HTERT RPE-1 (cell line): ENCODE results near the gene FADS6.

Experiments used
- in situ Hi-C: fragments of 300-500 bp; cut with MboI; formaldehyde crosslinking; loops from 4 replicates; pipeline ENCODE4 v1.14.3; 2020; ENCODE audit warnings: low sequenced_read_pairs

Gene FADS6

GRCh38 chr17:74855323-74855722, 38.1 kb downstream of the FADS6 start:
- in situ Hi-C loops, result no loop called here

DNA sequence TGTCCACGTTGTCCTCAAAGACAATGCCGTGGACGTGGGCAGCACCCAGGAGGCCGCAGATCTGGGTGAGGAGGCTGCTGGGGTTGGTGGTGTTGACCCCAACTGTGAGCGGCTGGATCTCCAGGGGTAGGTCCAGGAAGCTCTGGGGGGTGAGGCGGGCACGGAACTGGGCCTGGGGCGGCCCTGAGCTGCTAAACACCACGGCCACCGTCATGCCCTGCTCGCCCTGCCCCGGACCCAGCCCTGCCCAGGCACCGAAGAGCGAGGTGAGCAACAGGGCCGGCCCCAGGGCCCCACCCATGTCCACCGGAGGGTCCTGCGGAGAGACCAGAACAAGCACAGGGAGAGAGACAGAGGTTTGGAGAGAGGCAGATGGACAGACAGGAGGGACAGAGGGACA, 38.6 kb downstream of the FADS6 start:
- in situ Hi-C loops, result no loop called here

DNA sequence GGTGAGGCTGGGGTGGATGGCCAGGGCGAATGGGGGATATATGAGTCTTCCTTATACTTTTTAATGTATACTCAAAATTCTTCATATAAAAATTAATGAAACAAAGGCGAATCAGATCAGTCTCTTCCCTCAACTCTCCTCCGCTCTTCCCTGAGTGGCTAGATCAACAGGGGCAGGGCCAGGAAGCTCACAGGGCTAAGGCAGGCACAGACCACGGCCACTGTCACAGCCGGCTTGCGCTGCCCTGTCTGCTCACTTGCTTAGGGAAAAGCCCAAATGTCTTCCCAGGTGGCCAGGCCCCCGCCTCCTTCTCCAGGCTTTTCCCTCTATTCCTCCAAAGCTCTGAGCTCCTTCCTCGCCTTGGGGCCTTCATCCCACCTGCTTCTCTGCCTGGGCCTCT, 39.8 kb downstream of the FADS6 start:
- in situ Hi-C loops, result no loop called here

DNA sequence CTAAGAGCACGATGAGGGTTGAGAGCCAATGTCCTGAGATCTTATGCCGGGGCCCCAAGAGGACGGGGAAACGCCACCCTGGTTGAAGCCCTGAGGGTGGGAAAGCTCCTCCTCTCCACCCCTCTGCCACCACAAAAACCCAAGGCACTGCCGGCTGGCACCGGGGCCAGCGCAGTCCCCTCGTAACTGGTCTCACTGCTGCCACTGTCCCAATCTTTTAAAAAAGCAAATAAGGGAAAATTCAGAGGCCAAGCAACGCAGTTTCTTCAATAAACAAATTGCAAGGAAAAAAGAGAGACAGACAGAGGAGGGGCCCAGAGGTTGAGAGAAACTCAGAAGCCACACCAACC, 40.4 kb downstream of the FADS6 start:
- in situ Hi-C loops, result no loop called here

- in situ Hi-C loops, result no loop called here
Observed at GRCh38 chr17:74852237-74853047, 41.0 kb downstream of the FADS6 start.

DNA sequence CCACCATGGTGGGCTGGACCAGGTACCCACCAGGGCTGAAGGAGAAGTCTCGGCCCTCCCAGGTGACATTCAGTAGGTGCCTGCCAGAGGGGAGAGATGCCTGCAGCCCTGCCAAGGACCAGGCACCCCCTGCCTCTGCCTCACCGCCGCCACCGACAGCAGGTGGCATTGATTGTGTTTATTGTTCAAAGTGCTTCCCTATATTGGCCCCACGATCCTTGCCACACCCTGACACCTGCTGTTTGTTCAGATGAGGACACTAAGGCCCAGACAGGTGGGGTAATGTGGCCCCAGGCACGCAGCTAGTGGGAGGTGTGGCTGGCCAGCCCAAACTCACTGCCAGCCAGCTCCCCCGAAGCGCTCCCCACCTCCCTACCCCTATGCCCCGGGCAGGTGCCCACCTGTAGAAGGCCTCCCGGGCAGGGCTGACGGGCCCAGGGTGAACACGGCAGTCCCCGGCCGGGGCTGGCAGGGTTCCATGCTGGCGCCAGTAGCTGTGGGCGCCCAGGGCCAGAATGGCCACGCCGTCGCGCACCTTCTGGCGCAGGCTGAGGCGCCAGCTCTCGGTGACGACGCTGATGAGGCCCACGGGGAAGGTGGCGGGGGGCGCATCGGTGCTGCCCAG, 41.7 kb downstream of the FADS6 start:
- in situ Hi-C loops, result no loop called here

DNA sequence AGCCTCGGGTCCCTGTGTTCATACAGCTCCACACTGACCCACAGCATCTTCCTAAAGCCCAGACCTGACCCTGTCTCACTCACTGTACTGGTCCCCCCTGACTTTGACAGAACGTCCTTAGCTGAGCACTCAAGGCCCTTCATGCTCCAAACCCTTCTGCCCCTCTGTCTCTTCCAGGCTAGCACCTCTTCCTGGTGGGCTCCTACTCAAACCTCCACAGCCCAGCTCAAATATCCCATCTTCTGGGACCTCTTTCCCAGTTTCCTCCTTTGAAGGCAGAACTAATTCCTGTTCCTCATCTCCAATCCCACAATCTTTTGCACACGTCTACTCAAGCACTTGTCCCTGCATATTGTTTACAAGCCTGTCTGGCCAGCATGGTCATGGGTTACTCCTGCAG, 42.5 kb downstream of the FADS6 start:
- in situ Hi-C loops, result no loop called here

GRCh38 chr17:74850310-74850709, 43.1 kb downstream of the FADS6 start:
- in situ Hi-C loops, result no loop called here

DNA sequence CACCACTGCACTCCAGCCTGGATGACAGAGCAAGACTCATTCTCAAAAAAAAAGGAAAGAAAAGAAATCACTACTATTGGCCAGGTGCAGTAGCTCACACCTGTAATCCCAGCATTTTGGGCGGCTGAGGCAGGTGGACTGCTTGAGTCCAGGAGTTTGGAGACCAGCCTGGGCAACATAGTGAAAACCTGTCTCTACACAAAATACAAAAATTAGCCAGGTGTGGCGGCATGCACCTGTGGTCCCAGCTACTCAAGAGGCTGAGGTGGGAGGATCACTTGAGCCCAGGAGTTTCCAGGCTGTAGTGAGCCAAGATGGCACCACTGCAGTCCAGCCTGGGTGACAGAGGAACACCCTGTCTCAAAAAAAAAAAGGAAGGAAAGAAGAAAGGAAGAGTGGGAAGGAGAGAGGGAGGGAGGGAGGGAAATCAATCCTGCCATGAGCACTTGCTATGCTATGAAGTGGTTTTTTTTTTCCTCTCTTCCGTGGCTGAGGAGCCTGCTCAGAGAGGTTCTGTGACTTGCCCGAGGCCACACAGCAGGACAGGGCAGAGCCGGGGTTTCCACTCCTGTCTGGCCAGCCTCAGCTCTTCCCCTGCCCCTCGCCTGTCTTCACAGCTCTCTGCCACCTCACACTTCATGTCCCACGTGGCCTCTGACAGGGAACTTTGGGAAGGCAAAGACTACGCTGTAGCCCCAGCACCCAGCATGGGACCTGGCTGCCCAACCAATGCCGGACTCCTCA, 44.6 kb downstream of the FADS6 start:
- in situ Hi-C loops, result no loop called here

- in situ Hi-C loops, result no loop called here
Observed at GRCh38 chr17:74846621-74847020, 46.8 kb downstream of the FADS6 start.

GRCh38 chr17:74843352-74843627, 50.1 kb downstream of the FADS6 start:
- in situ Hi-C loops, result no loop called here

DNA sequence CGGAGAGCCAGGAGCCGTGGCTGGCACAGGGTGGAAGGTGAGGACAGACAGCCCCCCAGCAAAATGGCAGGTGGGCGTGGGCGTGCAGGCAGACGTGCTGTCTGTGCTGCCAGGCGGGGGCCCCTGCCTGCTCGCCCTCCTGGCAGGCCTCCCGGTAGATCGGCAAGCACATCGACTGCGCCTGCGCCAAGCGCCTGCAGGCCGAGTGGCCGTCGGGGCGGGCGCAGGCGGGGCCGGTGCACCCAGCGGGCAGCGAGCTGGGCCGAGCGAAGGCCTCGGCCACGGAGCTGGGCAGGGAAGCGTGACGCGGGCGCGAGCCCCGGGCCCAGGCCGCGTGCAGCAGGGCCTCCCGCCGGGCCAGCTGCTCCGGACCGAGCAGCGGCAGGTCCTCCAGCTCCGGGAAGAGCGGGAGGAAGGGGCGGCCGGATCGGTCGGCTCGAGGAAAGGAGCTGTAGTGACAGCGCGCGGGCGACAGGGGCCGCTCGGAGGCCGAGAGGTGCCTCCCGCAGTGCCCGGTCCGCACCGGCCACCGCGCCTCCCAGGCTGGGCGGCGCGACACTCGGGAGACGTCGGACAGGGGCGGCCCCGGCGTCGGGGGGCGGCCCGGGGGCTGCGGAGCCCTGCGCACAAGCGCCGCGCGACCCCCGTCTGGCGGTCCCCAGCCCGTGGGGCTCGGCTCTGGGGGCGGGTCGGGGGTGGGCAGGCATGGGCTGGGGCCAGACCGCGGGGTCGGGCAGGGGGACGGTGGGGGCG, 50.7 kb downstream of the FADS6 start:
- in situ Hi-C loops, result no loop called here

DNA sequence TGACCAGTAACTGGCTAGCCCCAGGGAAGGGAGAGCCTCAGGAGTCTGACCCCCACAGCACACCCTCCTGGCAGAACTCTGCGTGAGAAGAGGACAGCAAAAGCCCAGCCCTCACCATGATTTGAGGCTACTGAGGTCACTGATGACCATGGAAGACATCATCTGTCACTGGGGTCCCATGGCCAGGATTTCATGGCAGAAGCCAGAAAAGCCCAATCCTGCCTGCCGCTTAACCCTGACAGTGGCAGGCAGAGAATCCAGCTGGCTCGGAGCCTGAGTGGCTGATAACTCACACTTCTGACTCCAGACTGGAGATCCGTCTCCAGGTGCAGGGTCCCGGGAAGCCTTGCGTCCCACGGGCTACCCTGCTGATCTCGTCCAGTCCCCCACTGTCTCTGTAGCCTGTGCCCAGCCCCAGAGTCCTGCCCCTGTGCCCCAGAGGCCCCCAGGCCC, 51.3 kb downstream of the FADS6 start:
- in situ Hi-C loops, result no loop called here

DNA sequence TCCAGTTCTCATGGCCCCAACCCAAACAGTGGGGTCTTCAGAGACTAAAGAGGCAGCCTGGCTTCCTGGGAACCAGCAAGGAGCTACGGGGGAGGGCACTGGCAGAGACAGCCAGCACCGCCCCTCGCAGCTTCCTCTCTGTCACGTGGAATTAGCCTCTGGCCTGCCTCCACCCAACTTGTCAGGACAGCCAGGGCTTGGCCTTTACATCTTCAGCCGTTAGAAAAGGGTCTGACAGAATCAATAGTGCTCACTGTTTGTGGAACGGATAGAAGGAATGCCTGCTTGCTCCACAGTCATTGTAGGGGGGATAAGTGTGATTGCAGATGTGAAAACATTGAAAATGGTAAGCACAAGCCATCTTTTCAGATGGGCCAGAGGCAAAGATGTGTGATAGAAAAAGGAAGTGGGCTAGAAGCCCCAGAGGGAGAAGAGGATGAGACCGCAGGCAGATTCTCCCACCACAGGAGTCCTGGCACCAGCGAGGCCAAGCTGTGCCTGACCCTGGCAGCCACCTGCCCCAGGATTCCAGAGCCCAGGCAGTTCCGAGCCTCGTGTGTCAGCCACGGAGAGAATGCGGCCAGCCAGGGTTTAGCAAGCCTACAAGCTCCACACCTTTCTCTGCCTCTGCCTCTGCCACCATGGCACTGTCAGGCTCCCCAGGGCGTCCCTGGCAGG, 52.3 kb downstream of the FADS6 start:
- in situ Hi-C loops, result no loop called here

DNA sequence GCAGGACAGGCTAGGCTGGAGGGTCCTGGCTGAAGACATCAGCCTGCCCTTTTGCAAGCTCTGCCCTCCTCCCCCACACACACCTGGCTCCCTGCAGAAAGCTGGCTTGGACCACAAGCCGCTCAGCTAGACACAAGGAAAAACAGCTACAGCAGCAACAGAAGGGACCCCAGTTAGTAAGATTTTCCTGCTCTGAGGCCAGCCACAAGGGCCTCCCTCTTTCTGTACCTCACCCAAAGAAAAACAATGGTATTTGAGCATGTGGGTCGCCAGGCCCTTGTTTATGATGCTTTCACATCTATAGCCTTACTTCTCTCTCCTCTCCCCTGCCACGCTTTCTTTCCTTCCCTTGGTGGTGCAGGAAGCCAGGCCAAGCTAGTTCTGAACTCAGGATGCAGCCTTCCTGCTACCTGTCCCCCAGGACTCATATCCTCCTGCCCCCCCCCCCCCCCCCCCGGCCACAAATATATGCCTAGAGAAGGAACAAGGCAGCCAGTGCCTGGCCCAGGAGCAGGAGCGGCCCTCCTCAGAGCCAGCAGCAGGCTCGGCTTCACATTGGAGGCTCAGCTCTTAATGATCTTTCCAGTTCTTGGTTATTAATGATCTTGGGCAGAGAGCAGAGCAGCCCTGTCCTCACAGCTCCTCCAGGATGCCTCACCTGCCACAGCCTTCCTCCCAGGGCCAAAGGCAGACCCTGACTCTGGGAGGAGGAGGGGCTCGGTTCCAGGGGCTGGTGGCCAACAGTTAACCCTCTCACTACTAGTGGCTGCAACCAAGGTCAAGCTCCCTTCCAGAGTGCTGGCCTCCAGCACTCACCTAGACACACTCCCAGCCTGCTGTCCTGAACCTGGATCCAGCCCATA, 53.2 kb downstream of the FADS6 start:
- in situ Hi-C loops, result no loop called here

- in situ Hi-C loops, result no loop called here
Observed at GRCh38 chr17:74838274-74838673, 55.2 kb downstream of the FADS6 start.

DNA sequence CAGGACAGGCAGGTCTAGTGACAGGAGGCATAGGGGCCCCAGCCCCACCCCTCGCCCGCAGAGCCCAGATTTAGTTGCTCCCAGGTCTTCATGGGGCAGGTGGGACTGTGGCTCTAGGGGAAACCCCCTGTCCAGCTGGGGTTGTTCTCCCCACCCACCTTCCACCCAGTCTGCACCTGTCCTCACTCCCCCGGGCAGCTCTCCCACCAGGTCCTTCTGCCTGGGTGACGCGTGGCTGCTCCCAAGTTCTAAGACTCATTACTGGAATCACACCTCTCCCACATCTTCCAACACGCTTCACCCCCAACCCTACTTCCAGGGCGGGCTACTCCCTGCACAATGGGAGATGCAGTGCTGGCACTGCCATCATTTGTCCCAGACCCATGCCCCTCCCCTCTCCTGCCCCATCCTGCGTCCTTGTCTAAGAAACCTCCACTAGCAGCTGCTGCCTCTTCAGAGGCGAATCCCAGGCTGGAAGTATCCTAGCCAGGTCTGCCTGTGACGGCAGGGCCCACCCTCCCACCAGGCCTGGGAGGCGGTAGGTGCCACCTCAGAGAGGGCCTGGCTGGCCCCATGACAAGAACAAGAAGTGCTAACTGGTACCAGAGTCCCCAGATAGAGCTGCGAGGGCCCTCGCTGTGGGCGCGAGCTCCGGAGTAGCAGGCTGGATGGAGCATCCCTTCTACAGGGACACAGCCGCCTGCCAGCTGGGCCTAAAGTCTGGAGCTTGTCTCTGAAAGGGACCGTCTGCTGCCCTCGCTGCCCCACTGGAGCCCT, 56.6 kb downstream of the FADS6 start:
- in situ Hi-C loops, result no loop called here

DNA sequence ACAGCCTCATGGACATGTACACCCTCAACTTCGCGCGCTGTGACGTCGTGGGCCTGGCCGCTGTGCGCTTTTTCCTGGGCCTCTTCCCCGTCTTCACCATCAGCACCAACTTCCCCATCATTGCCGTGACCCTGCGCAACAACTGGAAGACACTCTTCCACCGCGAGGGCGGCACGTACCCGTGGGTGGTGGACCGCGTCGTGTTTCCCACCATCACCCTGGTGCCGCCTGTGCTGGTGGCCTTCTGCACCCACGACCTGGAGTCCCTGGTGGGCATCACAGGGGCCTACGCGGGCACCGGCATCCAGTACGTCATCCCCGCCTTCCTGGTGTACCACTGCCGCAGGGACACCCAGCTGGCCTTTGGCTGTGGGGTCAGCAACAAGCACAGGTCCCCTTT, 57.2 kb downstream of the FADS6 start:
- in situ Hi-C loops, result no loop called here
